Measurements from ENCODE around the gene TNFRSF13B. TPM values are rescaled to one million over a fixed set of nuclear protein-coding genes. Genes with fewer than 3 reads are reported as not detected.
"Not testable (repeated sequence)": the region's sequence is repeated elsewhere in the genome, so short reads cannot be mapped to it uniquely, and the experiment has no call there.

TNFRSF13B gene

GRCh38 chr17:16893527-16893926 is 78.4 kb downstream of the TNFRSF13B start:
- H3K79me2 ChIP-seq (ENCODE audit: control insufficient read depth, insufficient read depth, low read length); H3K4me3 ChIP-seq (ENCODE audit: low read length); H2AK5ac ChIP-seq (ENCODE audit: low read length); H3K27me3 ChIP-seq (ENCODE audit: insufficient read depth, low read length, poor library complexity); H3K18ac ChIP-seq (ENCODE audit: low read length); H4K5ac ChIP-seq (ENCODE audit: low read length); H2BK15ac ChIP-seq (replicated peaks; ENCODE audit: low read depth); DNase-seq; H3K56ac ChIP-seq (ENCODE audit: low read length); H3K4me2 ChIP-seq (ENCODE audit: low read length); H3K36me3 ChIP-seq (ENCODE audit: control insufficient read depth, insufficient read depth, low read length); H3K9ac ChIP-seq (ENCODE audit: low read length); H4K8ac ChIP-seq (ENCODE audit: low read depth, low read length); H3K4me1 ChIP-seq (ENCODE audit: control insufficient read depth, low read depth, low read length); H3K79me1 ChIP-seq (ENCODE audit: low read length); H3K23ac ChIP-seq (ENCODE audit: low read length); H3K27ac ChIP-seq (ENCODE audit: low read depth, low read length); H3K4ac ChIP-seq (ENCODE audit: low read depth, low read length); H2BK5ac ChIP-seq (ENCODE audit: low read length); H2BK120ac ChIP-seq (ENCODE audit: low read depth, low read length): not testable (repeated sequence)
- no CpG with 5 or more reads among the region's 19 CpGs for WGBS (ENCODE audit: extremely low coverage, insufficient coverage, low lambda C conversion rate)

- no CpG with 5 or more reads among the region's 20 CpGs for WGBS (ENCODE audit: extremely low coverage, insufficient coverage, low lambda C conversion rate)
- H3K4me1 ChIP-seq (ENCODE audit: control insufficient read depth, low read depth, low read length); H3K27me3 ChIP-seq (ENCODE audit: insufficient read depth, low read length, poor library complexity); H3K79me1 ChIP-seq (ENCODE audit: low read length); H3K18ac ChIP-seq (ENCODE audit: low read length); H3K79me2 ChIP-seq (ENCODE audit: control insufficient read depth, insufficient read depth, low read length); H2BK120ac ChIP-seq (ENCODE audit: low read depth, low read length); H4K5ac ChIP-seq (ENCODE audit: low read length); H2BK15ac ChIP-seq (replicated peaks; ENCODE audit: low read depth); H3K27ac ChIP-seq (ENCODE audit: low read depth, low read length); H3K4me3 ChIP-seq (ENCODE audit: low read length); DNase-seq; H3K4me2 ChIP-seq (ENCODE audit: low read length); H3K56ac ChIP-seq (ENCODE audit: low read length); H3K23ac ChIP-seq (ENCODE audit: low read length); H2AK5ac ChIP-seq (ENCODE audit: low read length); H3K9ac ChIP-seq (ENCODE audit: low read length); H4K8ac ChIP-seq (ENCODE audit: low read depth, low read length); H3K36me3 ChIP-seq (ENCODE audit: control insufficient read depth, insufficient read depth, low read length); H2BK5ac ChIP-seq (ENCODE audit: low read length); H3K4ac ChIP-seq (ENCODE audit: low read depth, low read length): not testable (repeated sequence)
Observed at GRCh38 chr17:16892876-16893454, 79.0 kb downstream of the TNFRSF13B start.

GRCh38 chr17:16889088-16889465 is 82.8 kb downstream of the TNFRSF13B start:
- Histone ChIP-seq H3K18ac (ENCODE audit: low read length) (no peak overlapping the region), H3K4ac (ENCODE audit: low read depth, low read length) (no peak overlapping the region), H3K4me2 (ENCODE audit: low read length) (no peak overlapping the region), H3K23ac (ENCODE audit: low read length) (no peak overlapping the region), H3K9ac (ENCODE audit: low read length) (no peak overlapping the region), H3K4me1 (ENCODE audit: control insufficient read depth, low read depth, low read length) (no peaks in the 10 kb centered on the region), H3K27ac (ENCODE audit: low read depth, low read length) (no peak overlapping the region), H3K79me2 (ENCODE audit: control insufficient read depth, insufficient read depth, low read length) (no peaks in the 10 kb centered on the region), H2AK5ac (ENCODE audit: low read length) (no peak overlapping the region), H3K56ac (ENCODE audit: low read length) (no peak overlapping the region), H2BK5ac (ENCODE audit: low read length) (no peak overlapping the region), H2BK120ac (ENCODE audit: low read depth, low read length) (no peak overlapping the region), H3K27me3 (ENCODE audit: insufficient read depth, low read length, poor library complexity) (no peaks in the 10 kb centered on the region), H3K36me3 (ENCODE audit: control insufficient read depth, insufficient read depth, low read length) (no peaks in the 10 kb centered on the region), H4K8ac (ENCODE audit: low read depth, low read length) (no peak overlapping the region), H4K5ac (ENCODE audit: low read length) (no peak overlapping the region), H3K79me1 (ENCODE audit: low read length) (no peaks in the 10 kb centered on the region), H3K4me3 (ENCODE audit: low read length) (no peak overlapping the region), H2BK15ac (replicated peaks; ENCODE audit: low read depth) (no peak overlapping the region)
- DNase-seq = no peak
- no CpG with 5 or more reads among the region's 5 CpGs for WGBS (ENCODE audit: extremely low coverage, insufficient coverage, low lambda C conversion rate)

Small RNA genes lying within 50 kb of the gene (small RNA-seq; reads per million reads assigned to genes)
- not detected for gene AL353996.1 (ENCODE audit: insufficient read depth)
